Neuronal stem cell (in vitro differentiated cells): Measurements from ENCODE around the gene MRPS6.

Experiments
- DNase-seq: peaks from one replicate; pipeline ENCODE4 v3.0.0-alpha.2; 2013; ENCODE audit warnings: low spot score
- H2AFZ ChIP-seq: one replicate; pipeline ENCODE4 v1.6.1; 2013; ENCODE audit warnings: mild to moderate bottlenecking, low read length, inconsistent platforms
- H2AK5ac ChIP-seq: 2 replicates; pipeline ENCODE4 v1.6.1; 2013; ENCODE audit warnings: low read depth, mild to moderate bottlenecking, inconsistent platforms, low read length, moderate library complexity, mixed read lengths
- H2BK120ac ChIP-seq: 2 replicates; pipeline ENCODE4 v1.6.1; 2013; ENCODE audit warnings: low read depth, mild to moderate bottlenecking, inconsistent platforms, low read length, moderate library complexity, mixed read lengths
- H2BK12ac ChIP-seq: one replicate; pipeline ENCODE4 v1.6.1; 2013; ENCODE audit warnings: low read length, inconsistent platforms
- H2BK15ac ChIP-seq: 2 replicates; pipeline ENCODE4 v1.6.1; 2013; ENCODE audit warnings: mild to moderate bottlenecking, low read length, inconsistent platforms, mixed read lengths
- H2BK5ac ChIP-seq: one replicate; pipeline ENCODE4 v1.6.1; 2013; ENCODE audit warnings: inconsistent platforms, mild to moderate bottlenecking, low read length, moderate library complexity
- H3K14ac ChIP-seq: one replicate; pipeline ENCODE4 v1.6.1; 2013; ENCODE audit warnings: low read length, inconsistent platforms
- H3K18ac ChIP-seq: 2 replicates; pipeline ENCODE4 v1.6.1; 2013; ENCODE audit warnings: low read length, inconsistent platforms
- H3K23ac ChIP-seq: 2 replicates; pipeline ENCODE4 v1.6.1; 2013; ENCODE audit warnings: low read depth, mild to moderate bottlenecking, mixed read lengths, low read length, inconsistent platforms; ENCODE audit not compliant: poor library complexity
- H3K27ac ChIP-seq: replicated peaks from 3 replicates; pipeline ENCODE4 v1.5.1; 2013; ENCODE audit warnings: low read length, inconsistent platforms
- H3K27me3 ChIP-seq, 3 experiments: 2 replicates each; pipeline ENCODE4 v1.6.1; 2013; ENCODE audit warnings: low read length in 3 of 3, mild to moderate bottlenecking in 2 of 3, inconsistent platforms in 1 of 3, low read depth in 1 of 3, mixed read lengths in 1 of 3, moderate library complexity in 1 of 3; ENCODE audit not compliant: control insufficient read depth in 3 of 3, insufficient read depth in 3 of 3
- H3K36me3 ChIP-seq, 2 donors: replicated peaks in 1 of 2; 2 replicates each; pipeline ENCODE4 v1.6.1; 2013; ENCODE audit warnings: low read length in 2 of 2; ENCODE audit not compliant: control insufficient read depth in 2 of 2, insufficient read depth in 2 of 2
- H3K4ac ChIP-seq: 2 replicates; pipeline ENCODE4 v1.6.1; 2013; ENCODE audit warnings: inconsistent platforms, mild to moderate bottlenecking, low read length, moderate library complexity
- H3K4me1 ChIP-seq, 2 donors: 1 replicate in 1 of 2; 2 replicates in 1 of 2; pipeline ENCODE4 v1.6.1; 2013; ENCODE audit warnings: low read length in 2 of 2, low read depth in 1 of 2; ENCODE audit not compliant: control insufficient read depth in 2 of 2, insufficient read depth in 1 of 2
- H3K4me2 ChIP-seq: one replicate; pipeline ENCODE4 v1.6.1; 2013; ENCODE audit warnings: mild to moderate bottlenecking, low read length, inconsistent platforms; ENCODE audit not compliant: insufficient read depth, poor library complexity, severe bottlenecking
- H3K4me3 ChIP-seq, 2 donors: 2 replicates each; pipeline ENCODE4 v1.5.1; 2013; ENCODE audit warnings: low read length in 2 of 2, mild to moderate bottlenecking in 2 of 2, inconsistent platforms in 1 of 2, moderate library complexity in 1 of 2
- H3K79me1 ChIP-seq: one replicate; pipeline ENCODE4 v1.6.1; 2013; ENCODE audit warnings: low read depth, mild to moderate bottlenecking, inconsistent platforms, low read length, moderate library complexity
- H3K9ac ChIP-seq: one replicate; pipeline ENCODE4 v1.6.1; 2013; ENCODE audit warnings: mild to moderate bottlenecking, low read depth, low read length, inconsistent platforms; ENCODE audit not compliant: poor library complexity
- H3K9me3 ChIP-seq, 2 donors: replicated peaks in 1 of 2; 2 replicates each; pipeline versions ENCODE3 to v1.6.1; 2013; ENCODE audit warnings: low read length in 2 of 2, mild to moderate bottlenecking in 2 of 2, inconsistent platforms in 1 of 2, low read depth in 1 of 2, mixed read lengths in 1 of 2, moderate library complexity in 1 of 2; ENCODE audit not compliant: control insufficient read depth in 2 of 2, insufficient read depth in 1 of 2
- H4K8ac ChIP-seq: one replicate; pipeline ENCODE4 v1.6.1; 2013; ENCODE audit warnings: low read depth, mild to moderate bottlenecking, inconsistent platforms, low read length, moderate library complexity
- H4K91ac ChIP-seq: one replicate; pipeline ENCODE4 v1.6.1; 2013; ENCODE audit warnings: low read length, low read depth, mild to moderate bottlenecking, inconsistent platforms; ENCODE audit not compliant: poor library complexity
- WGBS, 2 donors: extraction: QIAGEN DNeasy Blood & Tissue Kit; methylation state at CpG; one replicate each; pipeline ENCODE4 v1.1.7; 2013; ENCODE audit warnings: missing lambda C conversion rate in 2 of 2, mixed read lengths in 1 of 2; ENCODE audit not compliant: insufficient read length in 2 of 2, insufficient replicate concordance in 1 of 2; ENCODE audit errors: extremely low coverage in 2 of 2; 5-methylcytosine and 5-hydroxymethylcytosine counted together

The MRPS6 gene

DNA sequence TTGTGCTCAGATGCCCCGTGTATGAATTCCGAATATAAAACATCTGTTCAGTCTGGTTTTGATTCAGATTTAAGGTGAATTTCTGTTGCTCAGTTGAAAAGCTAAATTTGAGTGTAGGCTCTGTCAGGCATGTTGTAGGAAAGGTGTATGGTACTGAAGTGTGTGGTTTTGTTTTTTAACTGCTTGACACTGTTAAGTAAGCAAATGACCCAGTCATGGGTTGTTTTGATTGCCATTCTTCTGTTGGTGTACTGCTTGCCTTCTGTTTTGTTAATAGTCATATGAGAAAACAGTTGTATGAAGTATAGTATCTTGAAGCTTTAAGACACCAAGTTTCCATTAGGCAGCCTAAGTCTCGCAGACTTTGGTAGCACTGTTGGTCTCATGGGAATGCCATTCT is 10.0 kb downstream of the MRPS6 start:
- Histone ChIP-seq H3K4ac (no peak overlapping the region), H3K18ac (no peak overlapping the region), H3K4me3 (no peak overlapping the region), H2AFZ (no peak overlapping the region), H3K4me2 (no peak overlapping the region), H3K27me3 (no peaks in the 10 kb centered on the region), H2BK15ac (no peak overlapping the region), H3K23ac (no peak overlapping the region), H3K9ac (no peak overlapping the region), H2AK5ac (no peak overlapping the region), H3K79me1 (peaks cover 3% of the 10 kb centered on the region), H4K91ac (no peak overlapping the region), H3K14ac (no peak overlapping the region), H3K36me3 (peaks cover 10 to 75% of the 10 kb centered on the region in 2 donors), H3K9me3 (peaks cover 0 to 1% of the 10 kb centered on the region in 2 donors), H4K8ac (no peak overlapping the region), H2BK12ac (no peak overlapping the region), H3K27ac (no peak overlapping the region), H2BK120ac (no peak overlapping the region), H3K4me1 (peaks cover 0 to 8% of the 10 kb centered on the region in 2 donors), H2BK5ac (no peak overlapping the region)
- DNase-seq: no peak
- no CpG with 5 or more reads among the region's 3 CpGs for WGBS, 2 donors

DNA sequence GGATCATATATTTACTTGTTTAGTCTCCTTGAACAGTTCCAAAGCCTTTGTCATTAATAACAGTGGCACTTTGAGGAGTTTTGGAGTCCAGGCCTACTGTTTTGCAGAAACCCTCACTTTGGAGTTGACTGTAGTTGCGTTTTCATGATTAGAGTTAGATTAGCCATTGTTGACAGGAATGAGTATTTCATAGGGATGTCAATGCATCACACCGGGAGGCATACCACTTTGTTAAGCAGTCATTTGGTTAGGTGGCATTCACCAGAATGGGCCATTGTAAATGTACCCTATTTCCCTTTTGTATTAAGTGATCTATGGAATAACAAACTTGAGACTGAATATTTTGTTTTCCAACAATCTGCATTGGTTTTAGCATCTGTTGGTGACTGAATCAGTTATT is 11.8 kb downstream of the MRPS6 start:
- no CpG with 5 or more reads among the region's 2 CpGs for WGBS, 2 donors

DNA sequence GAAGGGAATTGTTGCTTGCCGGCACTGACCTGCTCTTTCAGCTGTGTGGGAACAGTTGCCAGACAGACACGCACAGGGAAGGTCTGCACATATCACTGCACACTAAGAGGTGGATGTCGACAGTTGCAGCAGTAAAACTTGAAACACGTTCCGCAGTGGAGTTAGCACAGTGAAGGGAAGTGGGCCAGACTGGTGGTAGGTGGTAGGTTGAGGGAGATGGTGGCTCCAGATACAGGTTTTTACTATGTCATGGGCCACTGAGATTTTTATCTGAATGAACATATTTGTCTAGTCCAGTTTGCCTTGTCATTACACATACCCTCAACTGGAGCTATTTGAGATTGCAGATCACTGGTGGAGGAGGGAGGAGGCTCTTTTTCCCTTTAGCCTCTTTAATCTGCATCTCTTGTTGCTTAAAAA is 13.5 kb downstream of the MRPS6 start:
- no CpG with 5 or more reads among the region's 5 CpGs for WGBS, 2 donors
- Histone ChIP-seq H3K36me3 (peaks cover 8 to 56% of the 10 kb centered on the region in 2 donors), H3K4me3 (peak overlapping the region in 1 of 2 donors; percentile 63)

More for the DNA sequence above, 11.8 kb downstream of the MRPS6 start:
- no peak overlapping the region for H3K4ac ChIP-seq
- DNase-seq: no peak
- no peak overlapping the region for H2BK12ac ChIP-seq
- H4K91ac ChIP-seq: no peak overlapping the region
- no peak overlapping the region for H2BK5ac ChIP-seq
- H4K8ac ChIP-seq: no peak overlapping the region
- H3K23ac ChIP-seq: no peak overlapping the region
- H3K4me1 ChIP-seq: peaks cover 0 to 6% of the 10 kb centered on the region in 2 donors
- no peak overlapping the region for H3K14ac ChIP-seq
- H3K27me3 ChIP-seq: no peaks in the 10 kb centered on the region
- no peak overlapping the region for H2BK15ac ChIP-seq
- H3K9me3 ChIP-seq: peaks cover 0 to 1% of the 10 kb centered on the region in 2 donors
- no peak overlapping the region for H3K27ac ChIP-seq
- no peak overlapping the region for H2AFZ ChIP-seq
- no peak overlapping the region for H2AK5ac ChIP-seq
- H3K79me1 ChIP-seq: peaks cover 3% of the 10 kb centered on the region
- H3K4me3 ChIP-seq: no peak overlapping the region
- no peak overlapping the region for H2BK120ac ChIP-seq
- no peak overlapping the region for H3K18ac ChIP-seq
- no peak overlapping the region for H3K9ac ChIP-seq
- peaks cover 8 to 68% of the 10 kb centered on the region in 2 donors for H3K36me3 ChIP-seq
- H3K4me2 ChIP-seq: no peak overlapping the region

DNA sequence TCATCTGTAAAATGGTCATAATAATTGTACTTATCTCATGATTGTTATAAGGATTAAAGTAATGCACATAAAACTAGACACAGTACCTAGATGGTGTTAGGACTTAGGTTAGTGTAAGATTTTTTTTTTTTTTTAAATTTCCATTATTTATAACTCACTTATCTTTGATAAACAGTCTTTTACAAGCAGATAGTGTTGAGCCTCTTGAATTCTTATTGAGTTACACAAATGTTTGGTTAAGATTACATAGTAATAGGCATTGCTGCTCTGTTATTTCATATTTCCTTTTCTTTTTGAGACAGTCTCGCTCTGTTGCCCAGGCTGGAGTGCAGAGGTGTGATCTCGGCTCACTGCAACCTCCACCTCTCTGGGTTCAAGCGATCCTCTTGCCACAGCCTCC is 15.4 kb downstream of the MRPS6 start:
- Histone ChIP-seq H2AFZ (no peak overlapping the region), H2BK12ac (no peak overlapping the region), H3K79me1 (peaks cover 2% of the 10 kb centered on the region), H3K9ac (no peak overlapping the region), H2BK120ac (no peak overlapping the region), H3K18ac (no peak overlapping the region), H3K9me3 (peaks cover 0 to 1% of the 10 kb centered on the region in 2 donors), H3K23ac (no peak overlapping the region), H3K27me3 (no peaks in the 10 kb centered on the region), H3K4ac (no peak overlapping the region), H3K14ac (no peak overlapping the region), H2BK5ac (no peak overlapping the region), H4K8ac (no peak overlapping the region), H3K4me3 (no peak overlapping the region), H3K27ac (no peak overlapping the region), H2BK15ac (no peak overlapping the region), H3K36me3 (peaks cover 4 to 45% of the 10 kb centered on the region in 2 donors), H3K4me1 (peaks cover 2 to 6% of the 10 kb centered on the region in 2 donors), H4K91ac (no peak overlapping the region), H3K4me2 (no peak overlapping the region), H2AK5ac (no peak overlapping the region)
- no CpG with 5 or more reads among the region's 3 CpGs for WGBS, 2 donors
- no peak for DNase-seq

More for the DNA sequence above, 13.5 kb downstream of the MRPS6 start:
- H3K14ac ChIP-seq: no peak overlapping the region
- no peak for DNase-seq
- no peak overlapping the region for H2AFZ ChIP-seq
- H3K79me1 ChIP-seq: peaks cover 2% of the 10 kb centered on the region
- H3K23ac ChIP-seq: no peak overlapping the region
- H3K27ac ChIP-seq: peak overlapping the region; percentile 12
- no peak overlapping the region for H3K4ac ChIP-seq
- H3K4me2 ChIP-seq: no peak overlapping the region
- no peak overlapping the region for H4K8ac ChIP-seq
- H3K18ac ChIP-seq: no peak overlapping the region
- no peak overlapping the region for H2AK5ac ChIP-seq
- no peak overlapping the region for H2BK5ac ChIP-seq
- peaks cover 0 to 6% of the 10 kb centered on the region in 2 donors for H3K4me1 ChIP-seq
- no peak overlapping the region for H2BK12ac ChIP-seq
- peak overlapping the region; percentile 9 for H3K9ac ChIP-seq
- H3K9me3 ChIP-seq: peaks cover 0 to 1% of the 10 kb centered on the region in 2 donors
- no peak overlapping the region for H2BK15ac ChIP-seq
- no peaks in the 10 kb centered on the region for H3K27me3 ChIP-seq
- H4K91ac ChIP-seq: no peak overlapping the region
- no peak overlapping the region for H2BK120ac ChIP-seq
